ENCODE results near the gene HAUS5.

The HAUS5 gene

GRCh38 chr19:35608251-35608650 lies 4.3 kb upstream of the HAUS5 start:
- no peak for DNase-seq

DNA sequence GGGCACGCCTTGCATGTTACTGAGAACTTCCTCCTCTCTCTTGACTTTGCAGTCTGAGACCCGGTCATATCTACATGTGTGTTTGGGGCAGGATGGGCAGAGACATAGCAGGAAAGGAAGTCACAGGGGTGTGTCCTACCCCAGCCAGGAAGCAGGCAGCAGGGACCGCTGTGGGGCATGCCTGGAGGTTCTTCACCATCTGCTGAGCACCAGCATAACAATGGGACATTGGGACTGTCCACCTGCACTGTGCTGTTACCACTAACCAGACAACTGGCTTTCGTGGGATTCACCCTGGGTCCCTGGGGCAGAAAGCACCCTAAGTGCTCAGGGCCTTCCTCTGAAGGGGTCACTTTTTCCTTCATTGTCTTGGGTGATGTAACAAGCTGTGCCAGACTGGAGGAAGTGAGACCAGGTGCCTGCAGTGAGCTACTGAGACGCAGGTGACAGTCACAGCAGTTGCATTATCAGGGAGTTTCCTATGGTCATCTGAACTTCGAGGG lies 2.6 kb upstream of the HAUS5 start:
- DNase-seq, result peak in 1 of 2 experiments; percentile 35

DNA sequence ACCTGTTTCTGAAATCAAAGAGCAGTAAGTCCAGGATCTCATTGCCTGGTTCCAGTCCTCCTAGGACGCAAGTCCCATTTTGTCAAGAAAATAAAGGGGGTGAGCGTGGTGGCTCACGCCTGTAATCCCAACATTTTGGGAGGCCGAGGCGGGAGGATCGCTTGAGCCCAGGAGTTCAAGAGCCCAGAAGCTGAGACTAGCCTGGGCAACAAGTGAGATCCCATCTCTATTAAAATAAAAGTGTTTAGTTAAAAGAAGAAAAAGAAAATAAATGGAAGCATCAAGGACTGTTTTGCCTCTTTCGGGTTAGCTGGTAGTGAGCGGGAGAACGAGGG lies 344 bp upstream of the HAUS5 start:
- peak in 1 of 2 experiments; percentile 25 for DNase-seq

DNA sequence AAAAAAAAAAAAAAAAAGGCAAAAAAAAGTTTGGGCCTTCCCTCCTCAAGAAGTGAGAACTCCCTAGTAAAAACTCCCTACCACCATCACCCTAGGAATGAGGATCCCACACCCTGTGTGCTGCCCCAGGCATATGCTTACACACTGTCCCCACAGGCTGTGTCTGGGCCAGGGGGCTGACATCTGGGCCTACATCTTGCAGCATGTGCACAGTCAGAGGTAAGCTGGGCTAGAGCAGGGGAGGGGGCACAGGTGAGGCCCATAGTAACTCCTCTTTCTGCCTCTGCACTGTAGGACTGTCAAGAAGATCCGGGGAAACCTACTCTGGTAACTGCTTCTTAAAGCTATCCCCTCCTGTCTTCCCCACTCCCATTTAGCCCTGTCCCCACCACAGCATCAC lies 1.0 kb downstream of the HAUS5 start:
- no peak for DNase-seq

DNA sequence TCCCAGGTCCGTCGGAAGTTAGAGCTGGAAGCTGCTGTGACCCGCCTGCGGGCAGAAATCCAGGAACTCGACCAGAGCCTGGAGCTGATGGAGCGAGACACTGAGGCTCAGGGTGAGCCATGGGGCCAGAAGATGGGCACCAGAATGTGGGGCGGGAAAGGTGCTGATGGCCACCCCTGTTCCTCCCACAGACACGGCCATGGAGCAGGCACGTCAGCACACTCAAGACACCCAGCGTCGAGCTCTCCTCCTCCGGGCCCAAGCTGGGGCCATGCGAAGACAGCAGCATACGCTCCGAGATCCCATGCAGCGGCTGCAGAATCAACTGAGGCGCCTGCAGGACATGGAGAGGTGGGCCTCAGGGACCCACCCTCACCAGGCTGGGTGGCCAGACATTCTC lies 2.5 kb downstream of the HAUS5 start:
- no peak for DNase-seq

GRCh38 chr19:35618857-35619256 lies 6.3 kb downstream of the HAUS5 start:
- DNase-seq, result no peak

- DNase-seq, result no peak
Measured at GRCh38 chr19:35619290-35619923, 6.9 kb downstream of the HAUS5 start.

- DNase-seq, result no peak
Measured at GRCh38 chr19:35620001-35620400, 7.5 kb downstream of the HAUS5 start.

DNA sequence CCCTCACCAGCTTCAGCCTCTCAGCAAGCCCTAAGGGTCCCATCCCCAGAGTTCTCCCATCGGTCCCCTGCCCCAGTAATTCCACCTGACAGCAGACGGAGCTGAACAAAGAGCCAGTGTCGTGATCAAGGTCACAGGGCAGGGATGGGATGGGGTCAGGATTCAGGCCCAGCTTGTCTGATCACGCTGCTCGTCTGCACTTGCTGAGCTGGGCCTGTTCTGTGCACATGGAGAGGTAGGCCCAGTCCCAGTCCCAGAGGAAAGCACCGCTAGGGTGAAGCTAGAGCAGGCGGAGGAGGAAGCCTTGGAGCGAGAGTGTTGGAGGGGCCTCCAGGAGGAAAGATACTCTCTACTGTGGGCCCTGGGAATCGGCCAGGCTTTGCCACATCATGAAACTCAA lies 9.2 kb downstream of the HAUS5 start:
- no peak for DNase-seq

DNA sequence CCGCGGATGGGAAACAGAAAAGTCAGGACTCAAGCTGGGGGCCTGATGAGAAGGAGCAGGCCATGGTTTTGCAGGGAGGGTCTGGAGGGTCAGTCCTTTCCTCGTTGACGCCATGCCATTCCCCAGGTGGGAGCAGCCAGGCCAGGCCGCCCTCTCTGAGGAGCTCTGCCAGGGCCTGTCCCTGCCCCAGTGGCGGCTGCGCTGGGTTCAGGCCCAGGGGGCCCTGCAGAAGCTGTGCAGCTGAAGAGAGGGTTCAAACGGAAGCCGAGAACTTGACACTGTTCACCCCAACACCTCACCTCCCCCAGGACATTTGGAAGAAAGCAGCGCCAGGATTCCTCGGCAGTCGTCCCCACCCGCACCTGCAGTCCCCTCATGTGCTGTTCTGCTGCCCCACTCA lies 10.2 kb downstream of the HAUS5 start:
- DNase-seq, result no peak

DNA sequence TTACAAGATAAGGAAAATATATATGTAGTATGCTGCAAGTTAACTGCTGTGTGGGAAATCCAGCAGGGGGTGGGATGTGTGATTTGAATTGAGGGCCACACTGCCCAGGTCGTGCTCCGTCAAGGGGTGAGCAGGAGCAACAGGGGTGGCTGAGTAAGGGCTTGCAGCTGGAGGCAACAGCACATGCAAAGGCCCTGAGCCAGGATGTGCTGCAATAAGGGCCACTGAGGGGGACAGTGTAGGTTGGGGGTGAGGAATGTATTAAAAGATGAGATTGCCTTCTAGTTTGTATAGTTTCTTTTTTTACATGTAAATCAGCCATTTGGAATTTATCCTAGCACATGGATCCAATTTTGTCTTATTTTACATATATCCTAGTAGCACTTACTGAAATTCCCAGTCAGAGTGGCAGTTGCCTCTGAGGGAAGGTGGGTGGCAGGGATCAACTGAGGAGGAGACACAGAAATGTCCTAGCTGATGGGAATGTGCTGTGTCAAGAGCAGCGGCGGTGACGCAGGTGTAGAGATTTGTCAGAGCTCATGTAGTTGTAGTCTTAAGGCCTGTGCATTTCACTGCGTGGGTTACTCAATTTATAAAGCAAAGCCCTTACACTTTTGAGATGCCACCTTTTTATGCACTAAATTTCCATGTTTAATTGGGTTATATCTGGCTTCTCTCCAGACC lies 10.9 kb downstream of the HAUS5 start:
- DNase-seq, result no peak

DNA sequence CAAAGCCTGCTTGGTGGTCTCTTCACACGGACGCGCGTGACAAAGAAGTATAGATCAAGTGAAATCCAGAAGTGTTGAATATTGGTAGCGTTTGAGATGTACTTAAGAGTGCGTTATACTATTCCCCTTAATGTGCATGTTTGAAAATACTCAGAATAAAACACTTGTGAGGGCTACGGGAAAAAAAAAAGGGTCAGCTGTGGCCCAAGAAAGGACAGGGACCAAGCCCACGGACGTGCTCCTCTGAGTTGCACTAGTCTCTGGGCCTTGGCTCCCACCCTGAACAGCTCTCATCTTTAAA lies 15.7 kb downstream of the HAUS5 start:
- DNase-seq, result no peak

DNA sequence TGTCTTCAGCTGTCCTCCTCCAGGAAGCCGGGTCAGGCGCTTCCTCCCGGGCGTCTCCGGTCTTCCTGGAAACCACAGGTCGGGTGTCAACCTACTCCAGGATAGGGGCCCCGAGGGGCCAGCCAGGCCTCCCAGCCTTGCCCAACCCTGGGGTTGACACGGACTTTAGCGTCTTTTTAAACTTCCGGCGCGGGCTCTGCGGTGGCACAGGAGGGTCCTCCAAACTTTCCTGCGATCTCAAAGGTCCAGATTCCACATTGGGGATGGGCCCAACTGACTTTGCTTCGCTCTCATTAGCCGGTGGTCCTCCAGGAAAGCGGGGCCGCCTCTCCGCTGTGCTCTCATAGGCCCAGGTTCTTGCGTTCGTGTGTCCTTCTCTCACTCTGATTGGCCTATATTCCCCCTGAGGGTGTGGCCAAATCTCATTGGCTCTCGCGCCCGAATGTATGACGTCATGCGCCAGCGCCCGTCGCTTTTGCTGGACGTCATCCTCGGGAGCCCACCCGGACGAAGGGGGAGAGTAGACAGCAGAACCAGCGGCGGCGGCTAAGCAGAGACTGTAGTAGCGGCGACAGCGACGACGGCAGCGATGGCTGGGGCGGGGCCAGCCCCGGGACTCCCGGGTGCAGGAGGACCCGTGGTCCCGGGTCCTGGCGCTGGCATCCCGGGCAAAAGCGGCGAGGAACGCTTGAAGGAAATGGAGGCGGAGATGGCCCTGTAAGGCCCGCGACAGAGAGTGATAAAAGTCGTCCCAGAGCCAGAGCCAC lies 16.2 kb downstream of the HAUS5 start, which contains the start of gene RBM42:
Gene RBM42 (plus strand): TSS at position 472 of the 767 bp plus-strand sequence. CDS start 118 bp downstream, at position 590.
- peak; percentile 99 for DNase-seq

DNA sequence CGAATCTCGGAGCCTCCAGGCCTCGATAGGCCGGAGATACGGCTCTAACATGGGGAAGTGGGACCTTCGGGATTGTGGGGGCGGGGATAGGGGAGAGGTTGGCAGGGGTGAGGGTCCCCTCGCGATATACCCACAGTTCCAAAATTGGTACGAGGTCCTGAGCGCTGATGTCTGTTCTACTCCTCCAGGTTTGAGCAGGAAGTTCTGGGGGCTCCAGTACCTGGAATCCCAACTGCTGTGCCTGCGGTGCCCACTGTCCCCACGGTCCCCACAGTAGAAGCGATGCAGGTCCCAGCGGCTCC lies 16.7 kb downstream of the HAUS5 start:
- DNase-seq, result no peak

GRCh38 chr19:35633727-35634440 lies 21.3 kb downstream of the HAUS5 start:
- no peak for DNase-seq

- DNase-seq, result no peak
Measured at GRCh38 chr19:35636651-35637050, 24.1 kb downstream of the HAUS5 start.

GRCh38 chr19:35637165-35637564 lies 24.6 kb downstream of the HAUS5 start:
- no peak for DNase-seq

GRCh38 chr19:35639321-35639639 lies 26.7 kb downstream of the HAUS5 start:
- no peak for DNase-seq

DNA sequence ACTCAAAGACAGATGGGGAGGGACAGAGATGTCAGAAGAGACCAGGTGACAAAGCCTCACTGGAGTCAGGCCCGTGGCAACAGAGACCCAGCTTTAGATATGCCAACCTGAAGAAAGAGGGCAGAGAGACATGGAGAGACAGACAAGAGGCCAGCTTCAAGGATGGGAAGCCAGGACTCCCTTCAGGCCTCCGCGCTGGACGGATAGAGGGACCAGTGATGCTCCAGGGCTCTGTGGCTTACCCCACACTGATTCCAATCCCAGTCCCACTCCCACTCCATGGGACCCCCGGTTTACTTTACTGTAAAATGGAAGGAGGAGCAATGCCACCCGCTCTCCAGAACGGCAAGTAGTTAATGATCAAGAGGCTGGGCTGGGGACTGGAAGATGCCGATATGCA lies 27.3 kb downstream of the HAUS5 start:
- no peak for DNase-seq

DNA sequence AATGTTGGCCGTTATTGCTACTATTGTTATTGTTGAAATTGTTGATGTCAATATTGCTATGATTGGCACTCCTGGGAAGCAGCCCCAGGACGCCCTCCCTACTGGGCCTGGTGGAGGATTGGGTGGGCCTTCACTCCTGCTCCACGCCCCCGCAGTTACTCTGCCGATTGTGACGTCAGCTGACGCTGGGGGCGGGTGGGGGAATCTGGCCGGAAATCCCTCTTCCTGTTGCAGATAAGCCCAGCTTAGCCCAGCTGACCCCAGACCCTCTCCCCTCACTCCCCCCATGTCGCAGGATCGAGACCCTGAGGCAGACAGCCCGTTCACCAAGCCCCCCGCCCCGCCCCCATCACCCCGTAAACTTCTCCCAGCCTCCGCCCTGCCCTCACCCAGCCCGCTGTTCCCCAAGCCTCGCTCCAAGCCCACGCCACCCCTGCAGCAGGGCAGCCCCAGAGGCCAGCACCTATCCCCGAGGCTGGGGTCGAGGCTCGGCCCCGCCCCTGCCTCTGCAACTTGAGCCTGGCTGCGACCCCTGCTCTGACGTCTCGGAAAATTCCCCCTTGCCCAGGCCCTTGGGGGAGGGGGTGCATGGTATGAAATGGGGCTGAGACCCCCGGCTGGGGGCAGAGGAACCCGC lies 29.1 kb downstream of the HAUS5 start, which contains the start of gene ETV2:
Gene ETV2 (plus strand): TSS at position 231 of the 637 bp plus-strand sequence. CDS start 716 bp downstream, outside the sequence.
- peak; percentile 63 for DNase-seq

GRCh38 chr19:35642312-35642711 lies 29.8 kb downstream of the HAUS5 start:
- no peak for DNase-seq

GRCh38 chr19:35642798-35643254 lies 30.3 kb downstream of the HAUS5 start:
- DNase-seq, result no peak

All from activated T-cell treated with anti-CD3 and anti-CD28 coated beads, Interleukin-2, amount 50 U/mL, for 48 hours (primary cell).